Mesodermal cell (in vitro differentiated cells): ENCODE data around the gene STH.

Experiments
- H3K27ac ChIP-seq: 2 replicates; pipeline ENCODE4 v1.7.0; 2013; ENCODE audit warnings: mild to moderate bottlenecking, low read depth, low read length, moderate library complexity; ENCODE audit not compliant: severe bottlenecking
- H3K36me3 ChIP-seq: 2 replicates; pipeline ENCODE4 v1.7.1; 2013; ENCODE audit warnings: mild to moderate bottlenecking, low read length, moderate library complexity; ENCODE audit not compliant: control insufficient read depth, insufficient read depth
- H3K4me1 ChIP-seq: one replicate; pipeline ENCODE4 v1.7.1; 2013; ENCODE audit warnings: mild to moderate bottlenecking, low read length; ENCODE audit not compliant: insufficient read depth, control insufficient read depth, poor library complexity, severe bottlenecking
- H3K4me3 ChIP-seq: 2 replicates; pipeline ENCODE4 v1.7.0; 2013; ENCODE audit warnings: low read length, control low read depth, mild to moderate bottlenecking; ENCODE audit not compliant: insufficient read depth, poor library complexity, severe bottlenecking; ENCODE audit errors: extremely low read depth
- H3K9me3 ChIP-seq: 2 replicates; pipeline ENCODE4 v1.7.1; 2013; ENCODE audit warnings: mild to moderate bottlenecking, low read length, moderate library complexity; ENCODE audit not compliant: control insufficient read depth
- WGBS, 2 experiments: methylation state at CpG; one replicate each; pipeline ENCODE4 v1.1.5; 2013; ENCODE audit warnings: missing lambda C conversion rate in 2 of 2; ENCODE audit not compliant: insufficient coverage in 2 of 2; 5-methylcytosine and 5-hydroxymethylcytosine counted together

STH gene

DNA sequence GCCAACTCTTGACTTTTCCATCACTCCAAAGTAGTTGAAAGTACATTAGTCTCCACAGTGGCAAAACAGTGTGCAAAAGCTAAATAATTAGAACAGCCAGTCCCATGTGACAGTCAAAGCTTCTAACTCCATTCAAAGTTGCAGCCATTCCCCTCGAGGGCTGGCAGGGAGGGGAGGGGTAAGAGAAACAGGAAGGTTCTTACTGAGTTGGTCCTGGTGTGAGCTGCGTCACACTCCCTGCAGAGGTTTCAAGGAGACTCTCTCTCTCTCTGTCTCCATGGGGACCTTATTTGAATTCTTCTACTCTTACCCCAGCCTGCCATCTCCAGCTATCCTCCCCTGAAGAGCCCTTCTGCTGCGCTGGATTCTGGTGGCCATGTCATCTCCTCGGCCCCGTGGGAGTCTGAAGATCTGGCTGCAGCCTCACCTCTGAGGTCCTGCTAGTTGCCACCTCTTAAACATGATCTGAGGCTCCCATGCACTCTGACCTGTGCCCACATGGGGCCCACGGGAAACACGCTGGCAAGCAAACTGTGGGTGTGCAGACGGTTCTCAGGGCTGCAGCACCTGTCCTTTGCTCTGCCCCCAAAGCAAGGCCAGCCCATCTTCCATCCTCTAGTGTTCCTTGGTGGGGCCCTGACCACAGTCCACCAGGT, 23.3 kb upstream of the STH start:
- H3K9me3 ChIP-seq = no peaks in the 10 kb centered on the region
- peaks cover 34% of the 10 kb centered on the region for H3K4me1 ChIP-seq
- no peaks in the 10 kb centered on the region for H3K36me3 ChIP-seq
- 94 to 96% methylated on average over 6 of the region's 8 CpGs for WGBS, 2 experiments
- H3K4me3 ChIP-seq = no peak overlapping the region
- no peak overlapping the region for H3K27ac ChIP-seq

DNA sequence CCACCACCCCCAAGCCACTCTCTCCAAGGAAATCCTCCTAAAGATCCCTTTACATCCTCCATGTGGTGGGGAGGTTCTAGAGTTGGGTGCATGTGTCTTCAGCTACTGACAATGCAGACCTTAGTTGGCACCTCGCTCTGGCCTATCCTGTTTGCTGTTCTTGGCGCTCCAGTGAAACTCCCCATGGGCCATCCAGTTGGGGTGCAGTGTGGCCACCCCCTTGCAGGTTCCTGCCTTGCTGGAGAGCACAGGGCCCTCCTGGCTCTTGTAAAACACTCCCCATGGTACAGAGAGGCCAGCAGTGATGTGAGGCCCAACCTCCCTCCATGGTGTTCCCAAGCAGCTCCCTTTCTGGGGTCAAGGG, 22.7 kb upstream of the STH start:
- H3K4me1 ChIP-seq = peaks cover 34% of the 10 kb centered on the region

GRCh38 chr17:45976755-45977505, 22.1 kb upstream of the STH start:
- Histone ChIP-seq H3K27ac (peak overlapping the region; percentile 52), H3K4me3 (no peak overlapping the region), H3K36me3 (no peaks in the 10 kb centered on the region), H3K4me1 (peaks cover 34% of the 10 kb centered on the region), H3K9me3 (no peaks in the 10 kb centered on the region)
- WGBS, 2 experiments = 77 to 83% methylated on average over 10 to 18 of the region's 18 CpGs

More for the DNA sequence above, 22.7 kb upstream of the STH start:
- 93 to 100% methylated on average over 2 of the region's 2 CpGs for WGBS, 2 experiments
- Histone ChIP-seq H3K27ac (peak overlapping the region; percentile 52), H3K9me3 (no peaks in the 10 kb centered on the region), H3K36me3 (no peaks in the 10 kb centered on the region), H3K4me3 (no peak overlapping the region)

GRCh38 chr17:45977506-45977824, 21.6 kb upstream of the STH start:
- WGBS, 2 experiments = 83 to 100% methylated on average over 1 of the region's 4 CpGs
- no peaks in the 10 kb centered on the region for H3K9me3 ChIP-seq
- H3K36me3 ChIP-seq = no peaks in the 10 kb centered on the region
- peaks cover 34% of the 10 kb centered on the region for H3K4me1 ChIP-seq
- H3K4me3 ChIP-seq = no peak overlapping the region
- H3K27ac ChIP-seq = peak overlapping the region; percentile 52

- H3K4me1 ChIP-seq = peaks cover 34% of the 10 kb centered on the region
- H3K4me3 ChIP-seq = no peak overlapping the region
- WGBS, 2 experiments = 92 to 93% methylated on average over 2 of the region's 3 CpGs
- H3K36me3 ChIP-seq = no peaks in the 10 kb centered on the region
- no peaks in the 10 kb centered on the region for H3K9me3 ChIP-seq
- H3K27ac ChIP-seq = no peak overlapping the region
These were observed 20.9 kb upstream of the STH start for GRCh38 chr17:45977976-45978626.

DNA sequence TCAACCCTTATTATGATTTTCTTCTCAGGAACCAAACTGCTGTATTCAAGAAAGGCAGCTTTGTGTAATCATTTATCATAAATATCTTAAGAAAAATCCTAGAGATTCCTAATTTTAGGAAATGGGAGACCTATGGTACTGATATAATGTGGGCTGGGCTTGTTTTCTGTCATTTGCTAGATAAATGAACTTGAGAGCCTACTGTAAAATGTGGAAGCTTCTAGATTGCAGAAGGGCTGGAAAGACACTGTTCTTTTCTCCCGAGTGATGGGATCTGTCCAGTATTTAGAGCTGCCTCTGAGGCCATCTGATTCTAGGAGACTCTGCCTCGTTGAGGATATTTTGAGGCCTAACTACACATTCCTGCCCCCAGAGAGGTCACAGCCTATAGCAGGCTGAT, 19.9 kb upstream of the STH start:
- H3K4me3 ChIP-seq = no peak overlapping the region
- peaks cover 34% of the 10 kb centered on the region for H3K4me1 ChIP-seq
- no peaks in the 10 kb centered on the region for H3K36me3 ChIP-seq
- no peak overlapping the region for H3K27ac ChIP-seq
- no peaks in the 10 kb centered on the region for H3K9me3 ChIP-seq
- 71 to 75% methylated on average over 2 of the region's 2 CpGs for WGBS, 2 experiments

GRCh38 chr17:45980855-45981254, 18.2 kb upstream of the STH start:
- Histone ChIP-seq H3K4me3 (no peak overlapping the region), H3K4me1 (peaks cover 29% of the 10 kb centered on the region), H3K27ac (no peak overlapping the region), H3K9me3 (no peaks in the 10 kb centered on the region), H3K36me3 (no peaks in the 10 kb centered on the region)
- WGBS, 2 experiments = 76 to 81% methylated on average over 3 to 5 of the region's 6 CpGs

DNA sequence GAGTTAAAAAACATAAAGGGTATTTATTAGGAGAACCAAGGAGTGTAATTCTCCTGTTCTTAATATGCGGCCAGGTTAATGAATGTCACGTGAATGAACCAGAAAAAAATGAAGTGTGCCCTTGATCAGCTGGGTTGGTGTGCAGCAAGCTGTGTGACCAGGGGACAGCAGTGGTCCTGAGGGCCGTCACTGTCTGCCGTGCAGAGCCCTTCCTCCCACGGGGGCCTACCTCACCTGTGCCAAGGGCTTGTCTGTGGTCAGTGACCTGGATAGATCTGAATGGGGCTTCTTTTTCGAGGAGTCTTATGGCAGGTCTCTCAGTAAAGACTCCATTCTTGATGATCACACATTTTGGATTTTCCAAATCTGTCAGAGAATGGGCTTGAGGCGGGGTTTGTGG, 17.7 kb upstream of the STH start:
- Histone ChIP-seq H3K4me3 (no peak overlapping the region), H3K9me3 (no peaks in the 10 kb centered on the region), H3K36me3 (no peaks in the 10 kb centered on the region), H3K27ac (no peak overlapping the region), H3K4me1 (peaks cover 25% of the 10 kb centered on the region)
- 91 to 92% methylated on average over 7 of the region's 7 CpGs for WGBS, 2 experiments

GRCh38 chr17:45982791-45983613, 16.0 kb upstream of the STH start:
- no peaks in the 10 kb centered on the region for H3K9me3 ChIP-seq
- H3K4me1 ChIP-seq = peaks cover 8% of the 10 kb centered on the region
- no peak overlapping the region for H3K4me3 ChIP-seq
- H3K36me3 ChIP-seq = no peaks in the 10 kb centered on the region
- 93 to 95% methylated on average over 29 to 35 of the region's 41 CpGs for WGBS, 2 experiments
- H3K27ac ChIP-seq = no peak overlapping the region

GRCh38 chr17:45983614-45984310, 15.3 kb upstream of the STH start:
- WGBS, 2 experiments = 80 to 86% methylated on average over 27 to 31 of the region's 31 CpGs
- peaks cover 3% of the 10 kb centered on the region for H3K4me1 ChIP-seq
- H3K9me3 ChIP-seq = no peaks in the 10 kb centered on the region
- H3K27ac ChIP-seq = no peak overlapping the region
- H3K4me3 ChIP-seq = no peak overlapping the region
- H3K36me3 ChIP-seq = no peaks in the 10 kb centered on the region
